OCI-LY7 (cell line): ENCODE results near the gene SERPINA1.

ENCODE experiments used
- CTCF ChIP-seq: fragments of 200-600 bp; sonication (generic); conservative IDR thresholded peaks from 2 replicates; pipeline ENCODE4 v1.5.1; 2014; ENCODE audit warnings: mild to moderate bottlenecking, antibody characterized with exemption, low read length, moderate library complexity, mixed read lengths
- EZH2phosphoT487 ChIP-seq: fragments of 200-600 bp; sonication (generic); IDR thresholded peaks from 2 replicates; pipeline ENCODE4 v1.6.1; 2018; ENCODE audit warnings: low read depth, borderline replicate concordance, mild to moderate bottlenecking, mixed run types, antibody characterized with exemption, low read length, moderate library complexity, mixed read lengths

GRCh38 chr14:94340533-94340932, 47.9 kb downstream of the SERPINA1 start:
- TF ChIP-seq CTCF = no peak
- no peak for TF ChIP-seq EZH2phosphoT487
